ENCODE data around the gene MMD. TPM values are rescaled to one million over a fixed set of nuclear protein-coding genes. Genes with fewer than 3 reads are reported as not detected.

Gene MMD
- total and polyA plus RNA-seq, 2 experiments from 2014 or later: 6.0 to 6.6 TPM

DNA sequence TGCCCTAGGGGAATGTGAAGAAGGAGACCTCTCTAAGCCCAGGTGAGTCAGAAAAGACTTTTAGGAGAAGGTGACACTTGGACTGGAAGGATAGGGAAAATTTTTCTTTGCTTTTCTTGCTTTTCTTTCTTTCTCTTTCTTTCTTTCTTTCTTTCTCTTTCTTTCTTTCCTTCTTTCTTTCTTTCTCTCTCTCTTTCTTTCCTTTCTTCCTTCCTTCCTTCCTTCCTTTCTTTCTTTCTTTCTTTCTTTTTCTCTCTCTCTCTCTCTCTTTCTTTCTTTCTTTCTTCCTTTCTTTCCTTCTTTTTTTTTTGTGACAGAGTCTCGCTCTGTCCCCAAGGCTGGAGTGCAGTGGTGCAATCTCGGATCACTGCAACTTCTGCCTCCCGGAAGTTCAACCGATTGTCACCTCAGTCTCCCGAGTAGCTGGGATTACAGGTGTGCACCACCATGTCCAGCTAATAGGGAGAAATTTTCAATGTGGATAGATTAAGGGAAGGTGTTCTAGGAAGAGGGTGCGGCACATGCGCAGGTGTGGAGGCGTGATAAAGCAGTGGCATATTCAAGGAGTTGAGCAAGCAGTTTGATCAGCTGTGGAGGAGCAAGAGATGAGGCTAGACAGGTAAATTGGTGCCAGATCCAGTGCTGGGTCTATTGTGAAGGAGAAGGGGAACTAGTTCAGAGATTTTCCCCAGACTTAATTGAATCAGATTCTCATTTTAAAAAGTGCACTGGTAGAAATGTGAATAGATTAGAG, 40.4 kb downstream of the MMD start:
- H3K27ac ChIP-seq: no peak overlapping the region
- in situ Hi-C loops (cut with MboI): no loop called here
- H3F3A ChIP-seq (ENCODE audit: insufficient read depth): no peaks in the 10 kb centered on the region
- TF ChIP-seq EZH2 (IDR thresholded peaks at IDR 0.05; ENCODE audit: insufficient read depth, poor library complexity, severe bottlenecking) (no peak), EZH2phosphoT487 (IDR thresholded peaks at IDR 0.05; ENCODE audit: insufficient read depth, low read depth) (no peak)
- H3K79me2 ChIP-seq (ENCODE audit: insufficient read depth): no peaks in the 10 kb centered on the region
- H3K4me1 ChIP-seq (ENCODE audit: insufficient read depth): no peaks in the 10 kb centered on the region
- H3K9me3 ChIP-seq (ENCODE audit: low read depth): no peaks in the 10 kb centered on the region
- H3K9me2 ChIP-seq (ENCODE audit: insufficient read depth): no peaks in the 10 kb centered on the region
- no peak overlapping the region for H3K4me2 ChIP-seq (ENCODE audit: unreplicated experiment)
- no peaks in the 10 kb centered on the region for H3K36me3 ChIP-seq (ENCODE audit: low read depth)
- H3K27me3 ChIP-seq (replicated peaks; ENCODE audit: insufficient read depth): peaks cover 11% of the 10 kb centered on the region; the same call in 1 of the 2 replicates
- H3K9ac ChIP-seq: no peak overlapping the region
- no peak overlapping the region for H2AFZ ChIP-seq
- WGBS, 2 experiments (ENCODE audit: low coverage in 1 of 2, low lambda C conversion rate in 2 of 2, missing lambda C conversion rate in 2 of 2): 91 to 94% methylated on average over 8 of the region's 8 CpGs
- H4K20me1 ChIP-seq (ENCODE audit: insufficient read depth): no peaks in the 10 kb centered on the region
- no peak overlapping the region for H3K4me3 ChIP-seq
- DNase-seq: no peak

DNA sequence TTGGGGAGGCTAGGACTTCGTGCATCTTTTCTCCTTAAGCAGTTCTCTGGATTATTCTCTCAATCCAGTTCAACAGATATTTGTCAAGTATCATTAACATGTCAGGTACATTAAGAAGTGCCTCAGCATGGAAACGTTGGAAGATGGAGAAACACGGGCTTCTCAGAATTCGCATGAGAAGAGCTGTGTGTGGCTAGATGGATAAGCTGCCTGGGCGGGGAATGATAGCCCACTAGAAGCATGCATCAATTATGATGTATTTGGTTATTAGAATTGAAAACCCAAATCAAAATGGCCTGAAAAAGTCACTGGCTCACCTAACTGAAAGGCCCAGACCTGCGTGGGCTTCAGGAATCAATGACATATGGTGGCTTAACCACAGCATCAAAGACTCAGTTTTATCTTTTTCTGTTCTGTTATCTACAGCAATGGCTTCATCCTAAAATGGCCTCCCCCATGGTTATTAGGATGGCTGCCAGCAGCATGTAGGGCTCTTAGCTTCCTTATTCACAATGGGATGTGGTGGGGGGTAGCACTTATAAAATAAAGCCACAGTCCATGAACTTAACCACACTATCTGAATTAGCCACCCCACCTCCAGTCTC, 43.9 kb downstream of the MMD start:
- H3F3A ChIP-seq (ENCODE audit: insufficient read depth): no peaks in the 10 kb centered on the region
- no peaks in the 10 kb centered on the region for H3K4me1 ChIP-seq (ENCODE audit: insufficient read depth)
- TF ChIP-seq EZH2 (IDR thresholded peaks at IDR 0.05; ENCODE audit: insufficient read depth, poor library complexity, severe bottlenecking) (no peak), EZH2phosphoT487 (IDR thresholded peaks at IDR 0.05; ENCODE audit: insufficient read depth, low read depth) (no peak)
- no peak for DNase-seq
- H3K4me3 ChIP-seq: no peak overlapping the region
- no peaks in the 10 kb centered on the region for H3K9me2 ChIP-seq (ENCODE audit: insufficient read depth)
- no peak overlapping the region for H3K9ac ChIP-seq
- H3K27me3 ChIP-seq (replicated peaks; ENCODE audit: insufficient read depth): peaks cover 11% of the 10 kb centered on the region; the same call in 1 of the 2 replicates
- H3K9me3 ChIP-seq (ENCODE audit: low read depth): no peaks in the 10 kb centered on the region
- in situ Hi-C loops (cut with MboI): no loop called here
- H4K20me1 ChIP-seq (ENCODE audit: insufficient read depth): no peaks in the 10 kb centered on the region
- no peak overlapping the region for H2AFZ ChIP-seq
- no peaks in the 10 kb centered on the region for H3K36me3 ChIP-seq (ENCODE audit: low read depth)
- H3K4me2 ChIP-seq (ENCODE audit: unreplicated experiment): no peak overlapping the region
- no peaks in the 10 kb centered on the region for H3K79me2 ChIP-seq (ENCODE audit: insufficient read depth)
- no peak overlapping the region for H3K27ac ChIP-seq
- 55 to 66% methylated on average over 6 of the region's 6 CpGs for WGBS, 2 experiments (ENCODE audit: low coverage in 1 of 2, low lambda C conversion rate in 2 of 2, missing lambda C conversion rate in 2 of 2)

GRCh38 chr17:55368706-55369105, 52.9 kb downstream of the MMD start:
- no peaks in the 10 kb centered on the region for H3K9me3 ChIP-seq (ENCODE audit: low read depth)
- H3K9ac ChIP-seq: no peak overlapping the region
- DNase-seq: no peak
- TF ChIP-seq EZH2 (IDR thresholded peaks at IDR 0.05; ENCODE audit: insufficient read depth, poor library complexity, severe bottlenecking): no peak
- TF ChIP-seq EZH2phosphoT487 (IDR thresholded peaks at IDR 0.05; ENCODE audit: insufficient read depth, low read depth): no peak
- H3K27me3 ChIP-seq (replicated peaks; ENCODE audit: insufficient read depth): peaks cover 7% of the 10 kb centered on the region; the same call in 1 of the 2 replicates
- no peaks in the 10 kb centered on the region for H3K79me2 ChIP-seq (ENCODE audit: insufficient read depth)
- no peaks in the 10 kb centered on the region for H4K20me1 ChIP-seq (ENCODE audit: insufficient read depth)
- no peak overlapping the region for H2AFZ ChIP-seq
- in situ Hi-C loops (cut with MboI): no loop called here
- H3K4me2 ChIP-seq (ENCODE audit: unreplicated experiment): no peak overlapping the region
- no peak overlapping the region for H3K27ac ChIP-seq
- 41 to 56% methylated on average over 3 of the region's 3 CpGs for WGBS, 2 experiments (ENCODE audit: low coverage in 1 of 2, low lambda C conversion rate in 2 of 2, missing lambda C conversion rate in 2 of 2)
- no peaks in the 10 kb centered on the region for H3K36me3 ChIP-seq (ENCODE audit: low read depth)
- no peaks in the 10 kb centered on the region for H3K4me1 ChIP-seq (ENCODE audit: insufficient read depth)
- no peak overlapping the region for H3K4me3 ChIP-seq
- H3F3A ChIP-seq (ENCODE audit: insufficient read depth): no peaks in the 10 kb centered on the region
- no peaks in the 10 kb centered on the region for H3K9me2 ChIP-seq (ENCODE audit: insufficient read depth)

DNA sequence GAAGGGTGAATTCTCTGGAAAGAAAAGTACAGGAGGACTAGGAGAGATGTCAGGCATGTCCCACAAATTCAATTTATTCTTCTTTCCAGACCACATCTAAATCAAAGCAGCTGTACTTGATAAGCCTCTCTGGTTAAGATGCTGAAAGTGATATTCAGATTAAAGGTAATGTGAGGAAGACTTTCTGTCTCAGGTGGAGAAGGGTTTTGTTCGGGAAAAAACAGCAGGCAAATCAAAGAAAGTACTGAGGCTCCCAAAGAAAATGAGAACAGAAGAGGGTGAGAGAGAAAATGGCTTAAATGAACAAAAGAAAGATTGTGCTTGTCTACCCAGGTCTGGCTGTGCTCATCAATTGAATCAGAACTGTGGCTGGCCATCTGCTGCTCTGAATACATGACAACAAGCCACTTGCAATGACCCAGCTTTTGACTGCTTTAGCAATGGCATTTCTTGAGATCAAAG, 55.6 kb downstream of the MMD start:
- 3 to 15% methylated on average over 1 of the region's 1 CpG for WGBS, 2 experiments (ENCODE audit: low coverage in 1 of 2, low lambda C conversion rate in 2 of 2, missing lambda C conversion rate in 2 of 2)

More for the DNA sequence above, 55.6 kb downstream of the MMD start:
- H2AFZ ChIP-seq: no peak overlapping the region
- H3K9me2 ChIP-seq (ENCODE audit: insufficient read depth): no peaks in the 10 kb centered on the region
- no peak for DNase-seq
- H3K36me3 ChIP-seq (ENCODE audit: low read depth): no peaks in the 10 kb centered on the region
- H3K9me3 ChIP-seq (ENCODE audit: low read depth): no peaks in the 10 kb centered on the region
- no peak for TF ChIP-seq EZH2 (IDR thresholded peaks at IDR 0.05; ENCODE audit: insufficient read depth, poor library complexity, severe bottlenecking)
- TF ChIP-seq EZH2phosphoT487 (IDR thresholded peaks at IDR 0.05; ENCODE audit: insufficient read depth, low read depth): no peak
- no peaks in the 10 kb centered on the region for H4K20me1 ChIP-seq (ENCODE audit: insufficient read depth)
- no peaks in the 10 kb centered on the region for H3K4me1 ChIP-seq (ENCODE audit: insufficient read depth)
- no peak overlapping the region for H3K27ac ChIP-seq
- no peak overlapping the region for H3K4me3 ChIP-seq
- peaks cover 7% of the 10 kb centered on the region; the same call in 1 of the 2 replicates for H3K27me3 ChIP-seq (replicated peaks; ENCODE audit: insufficient read depth)
- no peaks in the 10 kb centered on the region for H3K79me2 ChIP-seq (ENCODE audit: insufficient read depth)
- H3F3A ChIP-seq (ENCODE audit: insufficient read depth): no peaks in the 10 kb centered on the region
- no peak overlapping the region for H3K4me2 ChIP-seq (ENCODE audit: unreplicated experiment)
- in situ Hi-C loops (cut with MboI): no loop called here
- H3K9ac ChIP-seq: no peak overlapping the region

Measured in GM23248 (cell line).